ENCODE results near the gene LEUTX. TPM values are rescaled to one million over a fixed set of nuclear protein-coding genes. Genes with fewer than 3 reads are reported as not detected.
"Not testable (repeated sequence)": the region's sequence is repeated elsewhere in the genome, so short reads cannot be mapped to it uniquely, and the experiment has no call there.

The LEUTX gene
- total and polyA plus RNA-seq, 5 donors from 2014 or later, result not detected

DNA sequence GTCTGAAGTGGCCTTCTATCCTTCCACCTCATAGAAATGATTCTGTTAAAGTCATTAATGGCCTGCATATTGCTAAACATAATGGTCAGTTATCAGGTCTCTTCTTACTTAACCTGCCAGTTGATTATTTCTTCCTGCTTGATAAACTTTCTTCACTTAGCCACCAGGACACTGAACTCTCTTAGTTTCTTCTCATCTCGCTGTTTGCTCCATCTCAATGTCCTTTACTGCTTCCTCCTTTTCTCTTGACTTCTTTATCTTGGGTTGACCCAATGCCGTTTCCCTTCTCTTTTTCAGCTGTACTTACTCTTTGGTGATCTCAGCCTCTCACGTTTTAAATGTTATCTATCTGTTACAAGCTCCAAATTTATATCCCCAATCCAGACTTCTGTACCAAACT is 23.7 kb upstream of the LEUTX start:
- Histone ChIP-seq H3K36me3 (ENCODE audit: control insufficient read depth, insufficient read depth, low read length) (no peaks in the 10 kb centered on the region), H3K4me3 (ENCODE audit: low read depth, low read length) (no peak overlapping the region), H3K27me3 (ENCODE audit: control insufficient read depth, insufficient read depth, low read length) (peaks cover 18% of the 10 kb centered on the region), H3K9me3 (ENCODE audit: control insufficient read depth in 2 of 2, low read length in 2 of 2) (no peaks in the 10 kb centered on the region), H3K4me1 (ENCODE audit: control insufficient read depth, insufficient read depth, low read length, poor library complexity, severe bottlenecking) (no peaks in the 10 kb centered on the region), H3K27ac (ENCODE audit: insufficient read depth, low read length, poor library complexity, severe bottlenecking) (no peak overlapping the region)
- Mint-ChIP-seq H3K4me3 (no peak overlapping the region), H3K27ac (no peak overlapping the region), H3K4me1 (no peaks in the 10 kb centered on the region), H3K9me3 (no peaks in the 10 kb centered on the region), H3K36me3 (no peaks in the 10 kb centered on the region), H3K27me3 (peaks cover 46% of the 10 kb centered on the region)
- no peak for ATAC-seq (ENCODE audit: low read depth in 2 of 2)
- DNase-seq, result no peak

DNA sequence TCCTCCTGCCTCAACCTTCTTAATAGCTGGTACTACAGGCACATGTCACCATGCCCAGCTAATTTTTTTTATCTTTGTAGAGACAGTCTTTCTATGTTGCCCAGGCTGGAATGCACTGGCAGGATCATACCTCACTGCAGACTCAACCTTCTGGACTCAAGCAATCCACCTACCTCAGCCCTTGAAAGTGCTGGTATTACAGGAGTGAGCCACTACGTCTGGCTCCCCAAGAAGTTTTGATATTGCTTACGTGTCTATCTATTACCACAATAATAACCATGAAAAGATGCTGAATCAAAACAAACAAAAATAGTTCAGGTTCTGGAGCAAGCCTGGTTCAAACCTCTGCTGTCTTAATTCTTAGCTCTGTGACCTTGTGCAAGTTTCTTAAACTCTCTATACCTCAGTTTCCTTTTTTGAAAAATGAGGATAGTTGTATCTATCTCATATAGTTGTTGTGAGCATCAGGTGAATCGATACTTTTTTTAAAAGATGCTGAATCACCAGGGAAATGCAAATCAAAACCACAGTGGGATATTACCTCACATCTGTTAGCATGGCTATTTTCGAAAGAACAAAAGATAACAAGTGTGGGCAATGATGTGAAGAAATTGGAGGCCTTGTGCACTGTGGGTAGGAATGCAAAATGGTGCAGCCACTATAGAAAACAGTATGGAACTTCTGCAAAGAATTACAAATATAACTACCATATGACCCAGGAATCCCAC is 19.0 kb upstream of the LEUTX start:
- Histone ChIP-seq H3K27me3 (ENCODE audit: control insufficient read depth, insufficient read depth, low read length) (peaks cover 15% of the 10 kb centered on the region), H3K36me3 (ENCODE audit: control insufficient read depth, insufficient read depth, low read length) (no peaks in the 10 kb centered on the region), H3K4me1 (ENCODE audit: control insufficient read depth, insufficient read depth, low read length, poor library complexity, severe bottlenecking) (no peaks in the 10 kb centered on the region), H3K9me3 (ENCODE audit: control insufficient read depth in 2 of 2, low read length in 2 of 2) (no peaks in the 10 kb centered on the region), H3K4me3 (ENCODE audit: low read depth, low read length) (no peak overlapping the region), H3K27ac (ENCODE audit: insufficient read depth, low read length, poor library complexity, severe bottlenecking) (no peak overlapping the region)
- no peaks in the 10 kb centered on the region for H3K36me3 Mint-ChIP-seq
- H3K27me3 Mint-ChIP-seq, result peaks cover 44% of the 10 kb centered on the region
- no peak overlapping the region for H3K27ac Mint-ChIP-seq
- no peaks in the 10 kb centered on the region for H3K4me1 Mint-ChIP-seq
- DNase-seq, result no peak
- ATAC-seq (ENCODE audit: low read depth in 2 of 2), result no peak
- H3K9me3 Mint-ChIP-seq, result peaks cover 0 to 2% (median 0%) of the 10 kb centered on the region in 7 donors
- no peak overlapping the region for H3K4me3 Mint-ChIP-seq

GRCh38 chr19:39761851-39762250 is 16.8 kb upstream of the LEUTX start:
- not testable (repeated sequence) for ATAC-seq (ENCODE audit: low read depth in 2 of 2); H3K4me1 Mint-ChIP-seq; H3K4me1 ChIP-seq (ENCODE audit: control insufficient read depth, insufficient read depth, low read length, poor library complexity, severe bottlenecking); H3K27ac ChIP-seq (ENCODE audit: insufficient read depth, low read length, poor library complexity, severe bottlenecking); H3K9me3 Mint-ChIP-seq; H3K36me3 Mint-ChIP-seq; H3K4me3 ChIP-seq (ENCODE audit: low read depth, low read length); H3K9me3 ChIP-seq (ENCODE audit: control insufficient read depth in 2 of 2, low read length in 2 of 2); H3K4me3 Mint-ChIP-seq; DNase-seq; H3K36me3 ChIP-seq (ENCODE audit: control insufficient read depth, insufficient read depth, low read length); H3K27ac Mint-ChIP-seq
- H3K27me3 Mint-ChIP-seq, result peaks cover 44% of the 10 kb centered on the region
- peaks cover 15% of the 10 kb centered on the region for H3K27me3 ChIP-seq (ENCODE audit: control insufficient read depth, insufficient read depth, low read length)

DNA sequence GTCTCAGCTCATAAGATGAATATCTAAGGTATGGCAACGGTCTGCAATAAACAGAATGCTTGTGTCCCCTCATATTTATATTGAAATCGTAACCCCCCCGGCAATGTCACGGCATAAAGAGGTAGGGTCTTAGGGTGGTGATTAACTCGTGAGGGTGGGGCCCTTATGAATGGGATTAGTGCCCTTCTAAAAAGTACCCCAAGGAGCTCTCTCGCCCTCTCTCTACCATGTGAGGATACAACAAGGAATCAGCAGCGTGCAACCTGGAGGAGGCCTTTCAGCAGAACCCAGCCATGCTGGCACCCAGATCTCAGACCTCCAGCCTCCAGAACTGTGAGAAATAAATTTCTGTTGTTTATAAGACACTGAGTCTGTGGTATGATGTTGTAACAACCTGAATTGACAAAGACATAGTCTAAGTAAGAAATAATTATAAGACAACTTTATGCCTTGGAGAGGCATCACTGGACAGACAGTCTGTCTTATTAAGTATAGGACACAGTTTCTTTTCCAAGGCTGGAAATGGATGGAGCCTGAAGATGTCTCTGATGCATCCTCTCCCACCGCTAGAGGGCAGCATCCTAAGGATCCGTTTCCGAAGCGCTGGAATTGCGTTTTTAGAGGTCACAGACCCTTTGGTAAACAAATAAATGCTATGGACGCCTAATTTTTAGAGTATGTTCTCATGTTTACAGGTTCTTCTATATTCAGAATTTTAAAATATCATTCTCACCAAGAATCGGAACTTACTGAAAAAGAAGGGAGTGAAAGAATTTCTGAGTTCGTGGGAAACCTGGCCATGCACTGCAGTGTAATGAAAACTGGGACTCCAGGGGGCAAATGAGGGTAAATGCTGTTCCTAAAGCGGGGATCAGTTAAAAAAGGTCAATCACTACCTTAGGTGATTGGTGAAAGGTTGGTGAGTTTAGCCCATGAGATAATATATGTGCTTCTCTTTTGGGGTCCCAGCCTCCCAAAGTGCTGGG is 13.3 kb upstream of the LEUTX start:
- Histone ChIP-seq H3K36me3 (ENCODE audit: control insufficient read depth, insufficient read depth, low read length) (no peaks in the 10 kb centered on the region), H3K4me3 (ENCODE audit: low read depth, low read length) (no peak overlapping the region), H3K9me3 (ENCODE audit: control insufficient read depth in 2 of 2, low read length in 2 of 2) (peaks cover 3 to 7% of the 10 kb centered on the region in 2 experiments), H3K27me3 (ENCODE audit: control insufficient read depth, insufficient read depth, low read length) (no peaks in the 10 kb centered on the region), H3K4me1 (ENCODE audit: control insufficient read depth, insufficient read depth, low read length, poor library complexity, severe bottlenecking) (no peaks in the 10 kb centered on the region), H3K27ac (ENCODE audit: insufficient read depth, low read length, poor library complexity, severe bottlenecking) (no peak overlapping the region)
- no peak overlapping the region for H3K4me3 Mint-ChIP-seq
- peaks cover 0 to 2% (median 0%) of the 10 kb centered on the region in 4 donors for H3K4me1 Mint-ChIP-seq
- H3K9me3 Mint-ChIP-seq, result peaks cover 0 to 5% (median 3%) of the 10 kb centered on the region in 7 donors
- no peaks in the 10 kb centered on the region for H3K36me3 Mint-ChIP-seq
- DNase-seq (peak in 2 of 3 donors; percentile 16 to 17), ATAC-seq (ENCODE audit: low read depth in 2 of 2) (no peak)
- H3K27me3 Mint-ChIP-seq, result peaks cover 29% of the 10 kb centered on the region
- H3K27ac Mint-ChIP-seq, result no peak overlapping the region

- no peak for ATAC-seq (ENCODE audit: low read depth in 2 of 2)
- Mint-ChIP-seq H3K27me3 (peaks cover 28% of the 10 kb centered on the region), H3K9me3 (peaks cover 0 to 5% (median 3%) of the 10 kb centered on the region in 7 donors), H3K27ac (no peak overlapping the region), H3K4me1 (peaks cover 0 to 2% (median 0%) of the 10 kb centered on the region in 4 donors), H3K36me3 (no peaks in the 10 kb centered on the region), H3K4me3 (no peak overlapping the region)
- peaks cover 3% of the 10 kb centered on the region for H3K27me3 ChIP-seq (ENCODE audit: control insufficient read depth, insufficient read depth, low read length)
- H3K36me3 ChIP-seq (ENCODE audit: control insufficient read depth, insufficient read depth, low read length), result no peaks in the 10 kb centered on the region
- no peaks in the 10 kb centered on the region for H3K4me1 ChIP-seq (ENCODE audit: control insufficient read depth, insufficient read depth, low read length, poor library complexity, severe bottlenecking)
- H3K4me3 ChIP-seq (ENCODE audit: low read depth, low read length), result no peak overlapping the region
- no peak overlapping the region for H3K27ac ChIP-seq (ENCODE audit: insufficient read depth, low read length, poor library complexity, severe bottlenecking)
- H3K9me3 ChIP-seq (ENCODE audit: control insufficient read depth in 2 of 2, low read length in 2 of 2), result peaks cover 3 to 7% of the 10 kb centered on the region in 2 experiments
- DNase-seq, result no peak
Observed at GRCh38 chr19:39768334-39768733, 10.3 kb upstream of the LEUTX start.

DNA sequence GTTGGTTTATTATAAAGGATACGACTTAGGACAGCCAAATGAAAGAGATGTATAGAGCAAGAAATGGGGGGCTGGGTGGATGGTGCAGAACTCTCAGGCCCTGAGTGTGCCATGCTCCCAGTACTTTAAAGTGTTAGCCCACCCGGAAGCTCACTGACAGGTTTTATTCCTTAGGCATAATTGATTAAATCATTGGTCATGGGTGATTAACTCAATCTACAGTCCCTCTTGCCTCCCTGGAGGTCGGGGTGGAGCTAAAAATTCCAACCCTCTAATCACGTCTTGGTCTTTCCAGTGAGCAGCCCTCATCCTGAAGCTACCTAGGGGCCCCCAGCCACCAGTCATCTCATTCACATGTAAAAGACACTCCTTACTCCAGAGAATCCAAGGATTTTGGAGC is 9.9 kb upstream of the LEUTX start:
- H3K36me3 Mint-ChIP-seq, result no peaks in the 10 kb centered on the region
- Histone ChIP-seq H3K4me3 (ENCODE audit: low read depth, low read length) (no peak overlapping the region), H3K9me3 (ENCODE audit: control insufficient read depth in 2 of 2, low read length in 2 of 2) (peaks cover 3 to 7% of the 10 kb centered on the region in 2 experiments), H3K4me1 (ENCODE audit: control insufficient read depth, insufficient read depth, low read length, poor library complexity, severe bottlenecking) (no peaks in the 10 kb centered on the region), H3K27ac (ENCODE audit: insufficient read depth, low read length, poor library complexity, severe bottlenecking) (no peak overlapping the region), H3K27me3 (ENCODE audit: control insufficient read depth, insufficient read depth, low read length) (peaks cover 3% of the 10 kb centered on the region), H3K36me3 (ENCODE audit: control insufficient read depth, insufficient read depth, low read length) (no peaks in the 10 kb centered on the region)
- H3K27me3 Mint-ChIP-seq, result peaks cover 25% of the 10 kb centered on the region
- peaks cover 0 to 2% (median 0%) of the 10 kb centered on the region in 4 donors for H3K4me1 Mint-ChIP-seq
- no peak overlapping the region for H3K27ac Mint-ChIP-seq
- no peak for ATAC-seq (ENCODE audit: low read depth in 2 of 2)
- H3K9me3 Mint-ChIP-seq, result peaks cover 0 to 5% (median 1%) of the 10 kb centered on the region in 7 donors
- no peak overlapping the region for H3K4me3 Mint-ChIP-seq
- no peak for DNase-seq

DNA sequence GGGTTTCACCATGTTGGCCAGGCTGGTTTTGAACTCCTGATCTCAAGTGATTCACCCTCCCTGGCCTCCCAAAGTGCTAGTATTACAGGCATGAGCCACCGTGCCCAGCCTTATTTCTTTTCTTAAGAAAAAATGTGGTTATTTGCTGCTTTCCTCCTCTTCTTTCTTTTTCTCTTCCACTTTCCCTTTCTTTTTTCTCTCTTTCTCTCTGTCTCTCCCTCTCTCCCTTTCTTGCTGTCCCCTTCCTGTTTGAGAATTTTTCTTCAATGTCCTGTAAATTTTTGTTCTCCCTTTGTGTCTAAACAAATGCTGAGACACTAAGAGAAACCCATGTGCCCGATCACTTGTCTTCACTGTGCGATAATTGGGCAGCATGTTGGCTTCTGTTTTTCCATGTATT is 2.2 kb downstream of the LEUTX start:
- no peaks in the 10 kb centered on the region for H3K36me3 ChIP-seq (ENCODE audit: control insufficient read depth, insufficient read depth, low read length)
- Mint-ChIP-seq H3K36me3 (no peaks in the 10 kb centered on the region), H3K9me3 (peaks cover 0 to 4% (median 0%) of the 10 kb centered on the region in 7 donors), H3K4me1 (no peaks in the 10 kb centered on the region), H3K27ac (no peak overlapping the region), H3K4me3 (no peak overlapping the region), H3K27me3 (peaks cover 60% of the 10 kb centered on the region)
- peaks cover 18% of the 10 kb centered on the region for H3K27me3 ChIP-seq (ENCODE audit: control insufficient read depth, insufficient read depth, low read length)
- no peak overlapping the region for H3K4me3 ChIP-seq (ENCODE audit: low read depth, low read length)
- no peaks in the 10 kb centered on the region for H3K4me1 ChIP-seq (ENCODE audit: control insufficient read depth, insufficient read depth, low read length, poor library complexity, severe bottlenecking)
- ATAC-seq (ENCODE audit: low read depth in 2 of 2) (no peak), DNase-seq (no peak)
- no peaks in the 10 kb centered on the region for H3K9me3 ChIP-seq (ENCODE audit: control insufficient read depth in 2 of 2, low read length in 2 of 2)
- H3K27ac ChIP-seq (ENCODE audit: insufficient read depth, low read length, poor library complexity, severe bottlenecking), result no peak overlapping the region
